ENCODE results near the gene ACADS.

DNA sequence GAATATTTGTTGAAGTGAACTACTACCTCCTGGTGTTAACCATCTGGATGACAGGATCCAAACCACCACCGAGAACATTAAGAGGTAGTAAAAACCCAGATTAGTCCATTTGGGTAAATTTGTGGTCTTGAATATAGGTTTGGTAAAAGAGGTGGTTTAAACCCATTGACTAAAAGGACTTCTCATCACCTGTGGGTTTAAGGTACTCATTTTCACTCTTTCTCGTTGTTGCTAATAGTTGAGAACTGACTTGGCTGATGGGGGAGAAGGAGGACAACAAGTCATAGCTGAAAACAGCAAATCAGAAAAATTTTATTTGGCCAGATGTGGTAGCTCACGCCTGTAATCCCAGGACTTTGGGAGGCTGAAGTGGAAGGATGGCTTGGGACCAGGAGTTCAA, 59.2 kb downstream of the ACADS start:
- TF ChIP-seq GATA2 (IDR thresholded peaks at IDR 0.05; ENCODE audit: low read depth, low read length): no peak
- no peak for TF ChIP-seq GATA3 (IDR thresholded peaks at IDR 0.05; ENCODE audit: low read depth, low read length)

Data from SH-SY5Y (cell line).